ENCODE data around the gene MAP4.

MAP4 gene

GRCh38 chr3:47868306-47868705 lies 147.9 kb downstream of the MAP4 start:
- no peak overlapping the region for H3K4me3 ChIP-seq (replicated peaks; ENCODE audit: low read depth, low read length)
- no peak for DNase-seq (ENCODE audit: low read depth)

DNA sequence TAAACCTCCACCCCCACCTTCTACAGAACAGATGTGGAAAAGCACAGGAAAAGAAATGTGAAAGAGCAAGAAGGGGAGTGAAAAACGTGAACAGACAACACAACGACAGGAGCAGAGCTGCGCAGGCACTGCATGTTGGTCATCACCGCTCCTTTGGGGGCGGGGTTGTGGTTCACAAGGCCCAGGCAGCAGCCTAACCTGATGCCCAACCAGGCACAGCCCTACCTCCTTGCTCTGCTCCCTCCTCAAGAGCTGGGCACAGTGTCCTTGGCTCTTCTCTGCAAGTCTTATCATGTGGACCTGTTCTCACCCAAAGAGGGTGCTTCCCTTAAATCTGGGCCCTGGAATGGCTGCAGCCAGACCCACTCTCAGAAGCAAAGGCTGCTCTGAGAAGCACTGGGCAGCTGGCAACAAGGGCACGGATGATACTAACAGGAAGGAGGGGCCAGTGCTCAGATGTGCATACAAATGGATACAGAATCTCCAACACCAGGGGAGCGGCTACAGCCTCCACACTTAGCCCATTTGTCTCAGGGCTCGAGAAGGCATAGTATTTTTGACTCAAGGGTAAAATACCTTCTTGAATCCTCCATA lies 148.7 kb downstream of the MAP4 start:
- DNase-seq (ENCODE audit: low read depth) = no peak
- no peak overlapping the region for H3K4me3 ChIP-seq (replicated peaks; ENCODE audit: low read depth, low read length)
- TF ChIP-seq CTCF (IDR thresholded peaks at IDR 0.05; ENCODE audit: low read length, missing control alignments) = no peak

More at GRCh38 chr3:47868306-47868705, 147.9 kb downstream of the MAP4 start:
- no peak for TF ChIP-seq CTCF (IDR thresholded peaks at IDR 0.05; ENCODE audit: low read length, missing control alignments)

DNA sequence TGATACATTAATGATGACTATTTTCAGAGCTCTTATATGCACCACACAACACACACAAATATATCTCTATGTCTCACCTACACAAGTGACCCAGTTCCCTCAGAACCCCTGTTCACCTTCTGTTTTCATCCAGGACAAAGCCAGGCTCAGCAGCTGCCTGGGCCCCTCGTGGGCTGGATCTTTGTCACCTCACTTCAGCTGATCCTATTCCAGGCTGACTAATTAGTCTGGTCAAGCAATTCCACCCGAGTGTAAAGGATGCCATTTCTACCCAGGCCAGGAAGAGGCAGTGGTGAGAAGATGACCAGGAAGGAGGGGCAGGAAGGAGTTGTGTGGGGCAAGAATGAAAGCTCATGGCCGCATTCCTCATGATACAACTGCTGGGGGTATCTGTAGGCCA lies 151.0 kb downstream of the MAP4 start:
- DNase-seq (ENCODE audit: low read depth) = peak; percentile 27
- H3K4me3 ChIP-seq (replicated peaks; ENCODE audit: low read depth, low read length) = no peak overlapping the region
- no peak for TF ChIP-seq CTCF (IDR thresholded peaks at IDR 0.05; ENCODE audit: low read length, missing control alignments)

DNA sequence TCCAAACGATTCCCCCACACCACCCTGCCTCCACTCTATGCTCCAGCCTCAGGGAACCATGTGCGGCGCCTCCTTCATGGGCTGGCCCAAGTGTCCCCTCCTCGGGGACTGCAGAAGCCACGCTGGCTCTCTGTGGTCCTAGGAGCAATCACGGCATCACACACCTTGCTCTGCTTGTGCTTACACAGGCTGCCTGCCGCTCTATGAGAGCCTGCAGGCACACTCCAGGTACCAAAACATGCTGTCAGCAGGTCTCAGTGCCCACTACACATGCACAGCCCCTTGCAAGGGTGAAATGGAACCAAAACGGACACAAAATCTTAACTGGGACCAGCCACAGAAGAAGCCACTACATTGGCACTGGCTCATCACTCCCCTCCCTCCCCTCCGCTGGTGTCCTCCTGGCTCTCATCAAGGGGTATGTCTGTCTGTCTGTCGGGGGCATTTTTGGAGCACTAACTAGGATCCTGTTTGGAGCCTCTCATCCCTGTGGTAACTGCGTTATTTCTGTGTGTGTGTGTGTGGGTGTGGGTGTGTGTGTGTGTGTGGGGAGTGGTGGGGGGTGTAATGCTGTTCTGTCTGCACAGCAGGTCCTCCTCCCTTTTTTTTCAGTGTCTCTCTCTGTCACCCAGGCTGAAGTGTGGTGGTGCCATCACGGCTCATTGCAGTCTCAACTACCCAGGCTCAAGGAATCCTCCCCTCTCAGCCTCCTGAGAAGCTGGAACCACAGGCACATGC lies 152.7 kb downstream of the MAP4 start:
- TF ChIP-seq CTCF (IDR thresholded peaks at IDR 0.05; ENCODE audit: low read length, missing control alignments) = no peak
- no peak for DNase-seq (ENCODE audit: low read depth)
- H3K4me3 ChIP-seq (replicated peaks; ENCODE audit: low read depth, low read length) = no peak overlapping the region

DNA sequence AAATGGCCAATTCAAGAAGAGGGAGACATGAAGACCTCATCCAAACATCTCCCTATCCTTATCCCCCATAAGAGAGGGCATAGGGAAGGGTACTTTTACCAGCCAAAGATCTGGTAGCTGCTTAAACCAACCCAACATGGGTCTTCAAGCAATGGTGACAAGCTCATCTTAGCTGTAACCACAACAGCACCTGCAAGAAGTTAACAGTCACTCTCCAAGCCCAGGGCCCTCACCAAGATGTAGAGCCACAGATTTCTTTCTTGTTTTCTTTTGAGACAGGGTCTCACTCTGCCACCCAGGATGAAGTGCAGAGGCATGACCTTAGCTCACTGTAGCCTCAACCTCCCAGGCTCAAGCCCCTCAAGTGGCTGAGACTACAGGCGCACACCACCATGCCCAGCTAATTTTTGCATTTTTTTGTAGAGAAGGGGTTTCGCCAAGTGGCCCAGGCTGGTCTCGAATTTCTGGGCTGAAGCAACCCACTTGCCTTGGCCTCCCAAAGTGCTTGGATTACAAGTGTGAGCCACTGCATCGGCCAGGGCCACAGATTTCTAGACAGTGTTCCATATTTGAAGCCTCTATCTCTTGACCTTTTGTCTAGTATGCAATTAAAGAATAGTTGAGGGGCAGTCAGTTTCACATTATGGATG lies 156.1 kb downstream of the MAP4 start:
- H3K4me3 ChIP-seq (replicated peaks; ENCODE audit: low read depth, low read length) = no peak overlapping the region
- no peak for DNase-seq (ENCODE audit: low read depth)
- no peak for TF ChIP-seq CTCF (IDR thresholded peaks at IDR 0.05; ENCODE audit: low read length, missing control alignments)

- TF ChIP-seq CTCF (IDR thresholded peaks at IDR 0.05; ENCODE audit: low read length, missing control alignments) = no peak
- DNase-seq (ENCODE audit: low read depth) = no peak
- no peak overlapping the region for H3K4me3 ChIP-seq (replicated peaks; ENCODE audit: low read depth, low read length)
Measured at GRCh38 chr3:47857151-47857550, 159.1 kb downstream of the MAP4 start.

All from fibroblast of pulmonary artery (primary cell).